ENCODE measurements around the gene FXR2. TPM values are rescaled to one million over a fixed set of nuclear protein-coding genes. Genes with fewer than 3 reads are reported as not detected.

Gene FXR2
- total RNA-seq, 1 donor from 2014 or later: 108 TPM

DNA sequence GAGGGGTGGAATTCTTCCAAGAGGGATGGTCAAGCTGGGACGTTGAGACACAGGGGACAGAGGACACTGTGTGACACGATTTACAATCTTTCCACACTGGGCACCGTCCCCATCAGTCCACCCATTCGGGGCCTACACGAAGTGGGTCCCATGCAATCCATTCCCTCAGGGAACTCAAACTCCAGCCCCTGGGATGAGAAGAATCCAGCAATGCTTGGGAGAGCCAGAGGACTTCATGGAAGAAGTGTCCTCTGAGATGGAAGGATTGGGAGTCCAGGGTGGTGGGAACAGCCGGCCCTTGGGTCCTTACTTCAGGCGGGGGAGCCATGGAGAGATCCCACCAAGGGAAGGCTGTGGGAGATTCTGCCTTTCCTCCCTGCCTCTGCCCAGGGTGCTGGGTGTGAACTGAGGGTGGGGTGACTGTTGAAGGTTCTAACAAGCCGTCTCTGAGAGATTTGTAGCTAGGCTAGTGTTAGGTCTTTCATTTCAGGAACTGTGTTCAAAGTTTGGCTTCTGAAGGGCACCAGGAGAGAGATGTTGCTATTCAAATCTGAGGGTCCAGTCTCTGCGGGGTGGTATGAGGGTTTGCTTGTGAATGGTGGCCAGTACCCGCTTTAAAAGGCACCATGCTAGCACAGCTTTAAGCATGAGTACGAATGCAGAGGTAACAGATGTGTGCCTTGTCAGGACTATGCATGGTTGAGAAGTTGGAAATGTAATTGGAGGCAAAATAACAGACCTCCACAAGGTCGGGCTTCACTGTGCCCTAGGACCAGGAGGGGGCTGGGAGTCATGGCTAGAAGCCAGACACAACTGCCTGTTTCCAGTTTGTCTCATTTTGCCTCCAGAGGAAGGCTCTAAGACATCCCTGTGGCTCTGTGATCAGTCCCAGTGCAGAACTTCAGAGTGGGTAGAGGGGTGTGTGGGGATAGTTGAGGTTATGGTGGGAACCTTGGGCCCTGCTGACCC is 38.0 kb upstream of the FXR2 start:
- Mint-ChIP-seq H3K27me3 (ENCODE audit: unreplicated experiment) (peaks cover 27% of the 10 kb centered on the region), H3K4me3 (ENCODE audit: unreplicated experiment) (peak overlapping the region; percentile 80), H3K36me3 (ENCODE audit: unreplicated experiment) (peaks cover 4% of the 10 kb centered on the region), H3K4me1 (ENCODE audit: low read depth, unreplicated experiment) (peaks cover 33% of the 10 kb centered on the region), H3K27ac (ENCODE audit: unreplicated experiment) (no peak overlapping the region), H3K9me3 (ENCODE audit: unreplicated experiment) (peaks cover 17% of the 10 kb centered on the region)
- TF ChIP-seq, protein P1, sequence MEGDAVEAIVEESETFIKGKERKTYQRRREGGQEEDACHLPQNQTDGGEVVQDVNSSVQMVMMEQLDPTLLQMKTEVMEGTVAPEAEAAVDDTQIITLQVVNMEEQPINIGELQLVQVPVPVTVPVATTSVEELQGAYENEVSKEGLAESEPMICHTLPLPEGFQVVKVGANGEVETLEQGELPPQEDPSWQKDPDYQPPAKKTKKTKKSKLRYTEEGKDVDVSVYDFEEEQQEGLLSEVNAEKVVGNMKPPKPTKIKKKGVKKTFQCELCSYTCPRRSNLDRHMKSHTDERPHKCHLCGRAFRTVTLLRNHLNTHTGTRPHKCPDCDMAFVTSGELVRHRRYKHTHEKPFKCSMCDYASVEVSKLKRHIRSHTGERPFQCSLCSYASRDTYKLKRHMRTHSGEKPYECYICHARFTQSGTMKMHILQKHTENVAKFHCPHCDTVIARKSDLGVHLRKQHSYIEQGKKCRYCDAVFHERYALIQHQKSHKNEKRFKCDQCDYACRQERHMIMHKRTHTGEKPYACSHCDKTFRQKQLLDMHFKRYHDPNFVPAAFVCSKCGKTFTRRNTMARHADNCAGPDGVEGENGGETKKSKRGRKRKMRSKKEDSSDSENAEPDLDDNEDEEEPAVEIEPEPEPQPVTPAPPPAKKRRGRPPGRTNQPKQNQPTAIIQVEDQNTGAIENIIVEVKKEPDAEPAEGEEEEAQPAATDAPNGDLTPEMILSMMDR (IDR thresholded peaks at IDR 0.05; ENCODE audit: partially characterized antibody, unreplicated experiment): no peak
- no peak for DNase-seq

DNA sequence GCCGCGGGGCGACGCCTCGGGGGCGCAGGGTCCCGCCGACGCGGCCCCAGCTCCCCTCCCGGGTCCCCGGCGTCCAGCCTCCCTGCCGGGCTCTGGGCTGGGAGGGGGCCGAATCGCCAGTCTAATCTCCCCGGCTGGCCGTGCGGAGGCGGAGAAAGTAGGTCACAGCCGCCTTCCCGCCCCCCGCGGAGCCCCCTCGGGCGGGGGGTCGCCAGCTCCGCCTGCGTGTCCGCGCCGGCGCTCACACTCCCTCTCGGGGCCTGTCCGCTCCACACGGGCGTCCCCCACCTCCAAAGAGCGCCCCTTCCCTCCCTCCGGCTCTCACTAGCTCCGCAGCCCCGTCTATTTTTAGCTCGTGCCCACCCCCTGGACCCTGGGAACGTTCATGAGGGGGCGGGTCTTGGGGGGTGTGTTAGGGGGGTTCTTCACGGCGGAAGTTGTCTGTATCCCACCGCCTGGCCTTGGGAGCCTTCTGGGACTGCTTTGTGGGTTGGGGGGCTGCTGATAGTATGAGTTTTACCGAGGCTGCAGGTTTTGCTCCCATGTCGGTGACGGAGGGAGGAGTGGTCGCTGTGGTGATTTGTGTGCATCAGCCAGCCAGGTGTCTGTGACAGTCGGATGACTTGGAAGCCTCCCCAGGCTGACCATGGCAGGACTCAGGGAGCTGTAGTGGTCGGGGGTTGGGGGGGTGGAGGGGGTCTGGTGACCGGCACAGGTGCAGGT is 37.1 kb upstream of the FXR2 start:
- peak overlapping the region; percentile 80 for H3K4me3 Mint-ChIP-seq (ENCODE audit: unreplicated experiment)
- H3K27me3 Mint-ChIP-seq (ENCODE audit: unreplicated experiment): peaks cover 22% of the 10 kb centered on the region
- H3K36me3 Mint-ChIP-seq (ENCODE audit: unreplicated experiment): peaks cover 4% of the 10 kb centered on the region
- no peak overlapping the region for H3K27ac Mint-ChIP-seq (ENCODE audit: unreplicated experiment)
- TF ChIP-seq, protein P1 (IDR thresholded peaks at IDR 0.05; ENCODE audit: partially characterized antibody, unreplicated experiment): no peak
- H3K4me1 Mint-ChIP-seq (ENCODE audit: low read depth, unreplicated experiment): peaks cover 26% of the 10 kb centered on the region
- DNase-seq: peak; percentile 44
- peaks cover 17% of the 10 kb centered on the region for H3K9me3 Mint-ChIP-seq (ENCODE audit: unreplicated experiment)

DNA sequence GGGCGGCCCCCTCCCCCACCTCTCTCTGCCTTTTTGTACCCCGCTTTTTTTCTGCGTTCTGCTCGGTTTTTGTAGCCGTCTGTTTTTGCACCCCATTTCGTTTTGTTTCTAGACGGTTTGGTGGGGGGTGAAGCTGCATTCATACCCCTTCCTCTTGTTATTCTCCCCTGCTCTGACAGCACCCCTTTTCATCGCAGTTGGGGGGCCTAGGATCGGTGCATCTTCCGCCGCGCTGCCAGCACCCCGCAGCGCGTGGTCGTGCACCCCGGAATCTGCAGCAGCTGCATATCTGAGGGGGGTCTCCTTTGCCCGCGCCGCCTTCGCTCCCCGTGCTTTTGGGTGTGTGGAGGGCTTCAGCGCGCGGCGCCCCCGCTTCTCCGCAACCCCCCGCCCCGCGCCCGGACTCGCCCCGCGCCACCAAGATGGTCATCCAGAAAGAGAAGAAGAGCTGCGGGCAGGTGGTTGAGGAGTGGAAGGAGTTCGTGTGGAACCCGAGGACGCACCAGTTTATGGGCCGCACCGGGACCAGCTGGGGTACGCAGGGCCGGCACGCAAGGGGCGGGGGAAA is 36.5 kb upstream of the FXR2 start:
- Mint-ChIP-seq H3K9me3 (ENCODE audit: unreplicated experiment) (peaks cover 15% of the 10 kb centered on the region), H3K4me3 (ENCODE audit: unreplicated experiment) (peak overlapping the region; percentile 94), H3K27ac (ENCODE audit: unreplicated experiment) (peak overlapping the region; percentile 52), H3K27me3 (ENCODE audit: unreplicated experiment) (peaks cover 20% of the 10 kb centered on the region), H3K36me3 (ENCODE audit: unreplicated experiment) (peaks cover 4% of the 10 kb centered on the region), H3K4me1 (ENCODE audit: low read depth, unreplicated experiment) (peaks cover 23% of the 10 kb centered on the region)
- peak; percentile 37 for DNase-seq
- TF ChIP-seq, protein P1 (IDR thresholded peaks at IDR 0.05; ENCODE audit: partially characterized antibody, unreplicated experiment): no peak

DNA sequence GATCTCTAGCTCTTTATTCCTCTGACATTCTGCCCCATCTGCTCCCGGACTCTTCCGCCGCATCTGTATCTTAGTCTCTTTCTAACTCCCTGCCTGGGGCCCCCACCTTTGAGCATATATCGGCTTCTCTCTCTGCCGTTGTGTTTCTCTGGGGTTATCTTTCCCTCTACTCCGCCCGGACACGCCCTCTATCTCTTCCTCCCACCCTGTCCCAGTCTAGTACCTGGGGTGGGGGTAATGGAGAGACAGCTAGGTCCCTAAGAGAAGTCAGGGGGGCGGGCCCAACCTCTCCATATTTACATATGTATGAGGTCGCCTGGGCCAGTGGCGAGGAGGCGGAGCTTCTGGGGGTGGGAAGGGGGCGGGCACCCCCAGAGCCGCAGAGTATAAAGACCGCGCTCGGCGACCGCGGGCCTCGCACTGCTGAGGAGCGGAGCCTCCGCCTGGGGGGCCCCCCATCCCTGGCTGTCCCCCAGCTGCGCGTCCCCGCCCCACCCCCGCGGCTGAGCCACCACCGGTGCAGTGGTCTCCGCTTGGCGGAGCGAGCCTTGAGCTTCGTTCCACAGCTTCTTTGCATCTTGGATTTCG is 35.9 kb upstream of the FXR2 start, which contains the start of gene ATP1B2:
Gene ATP1B2 (plus strand): TSS at position 418 of the 588 bp plus-strand sequence. CDS start 593 bp downstream, outside the sequence.
- peaks cover 4% of the 10 kb centered on the region for H3K36me3 Mint-ChIP-seq (ENCODE audit: unreplicated experiment)
- peaks cover 19% of the 10 kb centered on the region for H3K4me1 Mint-ChIP-seq (ENCODE audit: low read depth, unreplicated experiment)
- peaks cover 18% of the 10 kb centered on the region for H3K27me3 Mint-ChIP-seq (ENCODE audit: unreplicated experiment)
- TF ChIP-seq, protein P1 (IDR thresholded peaks at IDR 0.05; ENCODE audit: partially characterized antibody, unreplicated experiment): no peak
- H3K4me3 Mint-ChIP-seq (ENCODE audit: unreplicated experiment): peak within 1 kb of the TSS; percentile 94
- peak within 1 kb of the TSS; percentile 87 for H3K27ac Mint-ChIP-seq (ENCODE audit: unreplicated experiment)
- H3K9me3 Mint-ChIP-seq (ENCODE audit: unreplicated experiment): peaks cover 15% of the 10 kb centered on the region
- DNase-seq: peak; percentile 86
